Head of caudate nucleus (tissue), 42 donors: ENCODE measurements around the gene DPP10.
A peak's percentile ranks its signal among the peaks of the same experiment; 100 is the strongest.

Experiments used
- DNase-seq, 42 donors: peaks; one replicate each; pipeline versions ENCODE4 v3.0.0 to v3.0.0-alpha.2; 2020 to 2021; ENCODE audit warnings: mixed read lengths in 7 of 42
- intact Hi-C: fragments of 100-400 bp; cut with DNase I; formaldehyde crosslinking; loops from one replicate; pipeline ENCODE4 v1.15.0; 2022

Gene DPP10

DNA sequence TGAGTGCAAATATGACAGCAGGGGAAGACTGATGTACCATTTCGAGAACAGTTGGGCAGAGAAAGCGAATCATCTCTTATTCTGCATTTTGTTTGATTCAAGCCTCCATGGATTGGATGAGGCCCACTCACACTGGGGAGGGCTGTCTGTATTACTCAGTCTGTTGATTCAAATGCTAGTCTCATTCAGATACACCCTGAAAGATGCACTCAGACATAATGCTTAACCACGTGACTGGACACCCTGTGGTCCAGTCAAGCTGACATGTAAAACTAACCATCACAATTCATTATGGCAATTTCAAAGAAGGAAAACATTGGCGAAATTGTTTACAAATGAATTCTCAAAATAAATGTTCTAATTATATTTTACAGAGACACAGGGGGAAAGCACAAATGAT lies 1210.2 kb downstream of the DPP10 start:
- intact Hi-C loops, result no loop called here
- DNase-seq, result no peak

DNA sequence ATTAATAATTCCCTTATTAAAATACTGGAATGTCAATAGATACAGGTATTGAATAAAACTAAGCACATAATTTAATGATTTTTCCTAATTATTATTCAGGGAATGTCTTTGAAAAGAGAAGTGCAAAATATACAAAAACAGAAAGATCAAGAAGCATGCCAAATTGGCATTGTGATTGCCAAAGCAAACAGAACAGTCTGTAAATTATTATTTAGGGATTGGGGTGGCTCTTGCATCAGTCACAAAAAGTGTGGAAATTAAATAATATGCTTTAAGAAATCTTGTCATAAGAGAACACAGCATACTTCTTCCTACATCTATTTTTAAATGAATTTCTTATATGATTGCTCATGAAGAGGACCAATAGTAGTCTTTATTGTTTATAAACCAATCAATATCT lies 1211.9 kb downstream of the DPP10 start:
- intact Hi-C loops, result no loop called here
- no peak for DNase-seq

DNA sequence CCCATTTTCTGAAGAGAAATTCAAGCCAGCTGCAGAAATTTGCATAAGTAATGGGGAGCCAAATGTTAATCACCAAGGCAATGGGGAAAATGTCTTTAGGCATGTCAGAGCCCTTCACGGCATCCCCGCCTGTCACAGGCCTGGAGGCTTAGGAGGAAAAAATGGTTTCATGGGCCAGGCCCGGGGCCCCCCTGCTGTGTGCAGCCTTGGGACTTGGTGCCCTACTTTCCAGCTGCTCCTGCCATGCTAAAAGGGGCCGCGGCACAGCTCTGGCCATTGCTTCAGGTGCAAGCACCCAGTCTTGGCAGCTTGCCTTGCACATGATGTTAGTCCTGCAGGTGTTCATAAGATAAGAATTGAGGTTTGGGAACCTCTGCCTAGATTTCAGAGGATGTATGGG lies 1235.7 kb downstream of the DPP10 start:
- intact Hi-C loops, result no loop called here
- no peak for DNase-seq

DNA sequence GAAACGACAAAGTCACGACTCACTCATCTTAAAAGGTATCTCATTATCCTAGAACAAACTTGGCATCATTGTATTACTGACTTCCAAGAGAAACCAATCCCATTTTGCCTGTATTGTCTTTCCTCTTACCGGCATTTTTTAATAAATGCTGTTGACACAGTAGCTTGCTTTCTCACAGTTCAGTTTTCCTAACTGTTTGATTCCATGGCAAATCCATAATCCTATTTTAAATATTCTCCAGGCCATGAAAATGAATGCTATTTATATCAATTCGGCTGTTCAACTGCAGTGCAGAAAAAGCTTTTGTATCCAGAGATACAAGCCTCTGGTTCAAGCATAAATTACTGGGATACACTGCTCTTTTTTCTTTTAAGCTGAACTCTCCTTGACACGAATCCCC lies 1241.9 kb downstream of the DPP10 start:
- intact Hi-C loops, result no loop called here
- no peak for DNase-seq

DNA sequence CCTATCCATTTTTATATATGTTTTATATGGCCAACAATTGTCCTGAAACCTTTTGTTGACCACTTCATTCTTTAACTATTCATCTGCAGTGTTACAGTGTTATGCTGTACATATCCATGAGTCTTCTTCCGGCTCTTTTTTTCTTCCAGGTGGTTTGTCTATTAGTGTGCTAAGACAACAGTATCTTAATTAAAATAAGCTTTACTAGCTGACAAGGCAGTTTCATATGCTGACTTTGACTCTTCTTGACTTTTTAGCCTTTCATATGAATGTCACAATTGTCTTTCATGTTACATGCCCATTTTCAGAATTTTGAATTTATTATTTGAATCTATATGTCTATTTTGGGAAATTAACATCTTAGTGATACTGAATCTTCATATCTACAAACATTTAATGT lies 1249.0 kb downstream of the DPP10 start:
- intact Hi-C loops, result no loop called here
- no peak for DNase-seq

DNA sequence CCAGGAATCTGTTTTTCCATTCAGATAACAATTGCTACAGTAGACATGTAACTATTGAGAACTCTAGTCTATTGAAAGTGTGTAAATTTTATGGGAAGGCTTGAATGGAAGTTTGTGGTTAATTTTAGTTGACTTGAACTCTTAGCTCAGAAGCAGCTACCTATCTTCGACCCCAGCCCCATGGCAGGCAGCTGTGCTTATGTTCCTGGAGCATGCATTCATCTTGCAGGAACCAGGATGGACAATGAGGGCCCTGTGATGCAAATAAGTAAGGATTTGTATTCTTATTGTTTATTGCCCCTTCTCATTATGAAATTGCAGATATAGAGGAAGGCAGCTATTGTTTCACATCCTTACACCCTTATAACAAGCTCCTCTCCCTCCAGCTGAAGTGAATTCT lies 1252.2 kb downstream of the DPP10 start:
- intact Hi-C loops, result no loop called here
- no peak for DNase-seq

DNA sequence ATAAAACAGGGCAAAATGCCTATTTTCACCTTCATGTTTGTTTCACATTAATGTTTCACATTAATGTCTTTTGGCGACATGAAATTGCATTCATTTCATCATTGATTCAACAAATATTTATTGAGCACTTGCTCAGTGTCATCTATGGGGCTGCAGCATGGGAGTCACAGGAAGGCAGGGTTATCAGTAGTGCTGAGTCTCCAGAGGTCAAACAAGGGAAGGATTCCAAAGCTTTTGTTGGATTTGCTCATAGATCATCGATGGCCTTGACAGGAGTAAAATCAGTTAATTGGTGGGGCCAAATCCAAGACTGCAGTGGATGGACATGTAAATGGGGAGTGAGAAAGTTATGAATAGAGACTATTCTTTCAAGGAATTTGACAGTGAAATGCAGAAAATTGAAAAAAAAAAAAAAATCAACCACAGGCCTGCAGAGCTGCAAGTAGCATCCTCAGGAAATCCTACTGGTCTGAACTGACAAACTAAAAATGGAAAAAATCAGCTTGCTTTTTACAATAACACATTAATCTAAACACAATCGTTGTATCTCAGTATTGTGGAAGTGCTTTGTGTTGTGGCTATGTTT lies 1290.8 kb downstream of the DPP10 start:
- intact Hi-C loops, result no loop called here
- no peak for DNase-seq

DNA sequence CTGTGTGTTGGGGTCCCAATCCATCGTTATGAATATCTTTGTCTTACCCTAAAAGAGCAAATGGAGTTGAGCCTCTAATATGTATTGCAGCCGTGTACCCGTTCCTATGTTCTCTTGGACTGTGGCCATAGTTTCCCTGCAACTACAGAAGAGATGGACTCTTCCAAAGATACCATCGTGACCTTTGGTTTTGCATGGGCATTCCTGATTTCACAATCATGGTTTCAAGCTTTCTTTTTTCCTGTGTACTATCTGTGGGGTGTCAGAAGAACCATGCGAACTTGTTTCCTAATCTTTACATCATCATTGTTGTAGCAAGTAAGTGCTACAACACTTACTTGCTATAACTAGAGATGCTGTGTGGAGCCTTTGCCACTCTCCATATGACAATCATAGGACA lies 1295.7 kb downstream of the DPP10 start:
- intact Hi-C loops, result no loop called here
- no peak for DNase-seq

DNA sequence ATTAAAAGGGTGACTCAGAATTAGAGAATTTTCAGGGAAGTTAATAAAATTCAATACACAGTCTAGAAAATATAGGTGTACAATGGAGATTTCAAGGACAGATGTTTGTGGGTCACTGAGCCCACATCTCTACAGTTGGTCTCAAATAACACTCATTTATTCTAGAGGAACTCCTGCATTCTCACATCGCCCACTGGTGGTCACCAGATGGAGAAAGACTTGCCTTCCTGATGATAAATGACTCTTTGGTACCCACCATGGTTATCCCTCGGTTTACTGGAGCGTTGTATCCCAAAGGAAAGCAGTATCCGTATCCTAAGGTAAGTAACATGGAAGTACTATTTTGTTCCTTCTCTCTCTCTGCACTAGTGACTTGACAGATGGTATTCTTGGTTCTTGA lies 1297.1 kb downstream of the DPP10 start:
- no peak for DNase-seq
- intact Hi-C loops, result no loop called here

DNA sequence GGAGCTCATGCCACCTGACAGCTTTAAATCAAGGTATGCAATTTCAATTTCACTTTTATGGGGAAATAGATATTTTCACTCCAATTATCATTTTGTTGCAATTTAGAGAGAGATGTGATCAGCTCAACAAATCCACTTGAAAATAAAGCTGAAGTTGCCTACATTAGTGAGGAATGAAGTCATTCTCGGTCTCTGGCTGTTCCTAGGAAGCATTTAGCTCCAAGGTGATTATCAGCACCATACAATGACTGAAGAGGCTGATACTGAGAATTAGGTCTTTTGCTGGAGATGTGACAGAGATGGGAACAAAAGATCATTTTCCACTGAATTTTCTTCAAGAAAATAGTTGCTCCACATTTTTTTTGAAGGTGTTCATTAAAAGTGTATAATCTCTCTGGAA lies 1303.7 kb downstream of the DPP10 start:
- intact Hi-C loops, result no loop called here
- no peak for DNase-seq

DNA sequence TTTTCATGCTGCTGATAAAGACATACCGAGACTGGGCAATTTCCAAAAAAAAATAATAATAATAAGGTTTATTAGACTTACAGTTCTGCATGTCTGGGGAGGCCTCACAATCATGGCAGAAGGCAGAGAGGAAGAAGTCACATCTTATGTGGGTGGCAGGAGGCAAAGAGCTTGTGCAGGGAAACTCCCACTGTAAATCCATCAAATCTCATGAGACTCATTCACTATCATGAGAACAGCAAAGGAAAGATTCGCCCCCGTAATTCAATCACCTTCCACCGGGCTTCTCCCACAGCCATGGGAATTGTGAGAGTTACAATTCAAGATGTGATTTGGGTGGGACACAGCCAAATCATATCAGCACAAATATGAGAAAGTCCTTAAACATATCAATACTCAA lies 1314.8 kb downstream of the DPP10 start:
- intact Hi-C loops, result no loop called here
- DNase-seq, result peak in 22 of 42 donors; percentile 2 to 67 (median 17)

DNA sequence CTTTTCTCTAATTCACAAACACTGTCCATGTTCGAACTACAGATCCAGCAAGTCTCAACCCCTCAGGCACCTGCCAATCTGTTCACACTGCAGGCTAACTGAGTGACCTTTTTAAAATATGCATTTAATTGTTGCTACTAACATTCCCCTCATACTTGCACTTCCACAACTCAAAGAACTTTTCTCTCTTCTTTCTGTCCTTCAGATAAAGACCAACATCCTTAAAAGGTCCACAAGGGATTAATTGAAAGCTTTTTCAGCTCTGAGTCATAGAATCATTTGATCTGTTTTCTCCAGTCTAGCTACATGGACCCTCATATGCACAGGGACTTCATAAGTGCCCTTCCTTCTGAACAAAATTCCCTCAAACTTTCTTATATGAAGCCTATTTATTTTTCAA lies 1321.2 kb downstream of the DPP10 start:
- intact Hi-C loops, result no loop called here
- DNase-seq, result no peak

DNA sequence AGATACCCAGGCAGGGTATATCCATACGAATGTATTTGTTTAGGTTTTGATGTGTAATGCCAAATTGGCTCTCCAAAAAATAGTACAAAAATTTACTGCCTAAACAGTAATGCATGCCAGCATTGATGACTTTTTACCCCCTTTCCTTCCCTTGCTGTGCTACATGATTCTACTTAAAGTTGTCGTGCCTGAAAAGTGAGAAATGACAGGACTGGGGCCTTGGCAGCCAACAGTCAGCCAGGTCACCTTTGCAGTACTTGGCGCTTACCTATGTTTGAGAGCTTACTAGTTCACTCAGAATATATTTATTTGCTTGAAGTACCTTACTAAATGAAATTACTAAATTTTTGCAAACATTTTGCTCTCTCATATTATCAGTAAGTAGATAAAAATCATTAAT lies 1329.1 kb downstream of the DPP10 start:
- DNase-seq, result no peak
- intact Hi-C loops, result no loop called here

DNA sequence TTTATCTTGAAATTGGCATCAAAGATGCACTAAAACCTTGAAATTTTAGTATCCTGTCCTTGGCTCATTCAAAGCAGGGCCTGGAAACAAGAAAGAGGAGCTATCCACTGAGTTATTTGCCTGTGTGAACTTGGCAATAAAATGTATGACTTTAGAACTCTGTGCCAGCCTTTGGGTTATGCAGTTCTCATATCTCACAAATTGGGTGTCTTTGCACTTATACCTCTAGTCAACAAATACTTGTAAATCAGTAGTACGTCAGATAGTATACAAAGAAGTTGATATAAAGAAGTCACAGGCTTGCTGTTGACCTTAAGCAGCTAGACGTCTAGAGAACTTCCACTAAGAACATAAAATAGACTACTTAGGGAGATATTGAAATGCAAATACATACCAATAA lies 1331.9 kb downstream of the DPP10 start:
- intact Hi-C loops, result no loop called here
- no peak for DNase-seq

DNA sequence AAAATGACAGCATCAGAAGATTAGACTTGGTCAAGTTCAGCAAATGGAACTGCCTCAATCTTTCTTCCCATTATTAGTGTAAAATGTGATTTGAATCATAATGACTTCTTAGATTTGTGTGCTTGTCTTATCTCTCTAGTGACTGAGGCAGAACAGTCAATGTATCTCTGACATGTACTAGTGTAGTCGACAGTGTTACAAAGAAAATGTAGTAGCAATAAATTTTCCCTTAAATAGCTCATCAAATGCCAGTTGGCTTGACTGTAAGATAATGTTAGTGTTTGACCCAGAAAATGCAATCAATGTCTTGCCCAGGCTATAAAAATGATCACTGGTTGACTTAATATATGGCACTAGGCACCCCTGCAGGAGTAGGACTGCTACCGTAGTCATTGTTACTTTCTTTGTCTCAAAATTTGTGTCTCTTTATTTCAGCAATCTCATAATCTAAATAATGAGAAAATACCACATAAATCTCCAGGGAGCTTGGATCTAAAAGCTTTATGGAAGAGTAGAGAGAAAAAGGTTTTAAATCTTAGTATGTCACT lies 1336.7 kb downstream of the DPP10 start:
- intact Hi-C loops, result no loop called here
- no peak for DNase-seq

DNA sequence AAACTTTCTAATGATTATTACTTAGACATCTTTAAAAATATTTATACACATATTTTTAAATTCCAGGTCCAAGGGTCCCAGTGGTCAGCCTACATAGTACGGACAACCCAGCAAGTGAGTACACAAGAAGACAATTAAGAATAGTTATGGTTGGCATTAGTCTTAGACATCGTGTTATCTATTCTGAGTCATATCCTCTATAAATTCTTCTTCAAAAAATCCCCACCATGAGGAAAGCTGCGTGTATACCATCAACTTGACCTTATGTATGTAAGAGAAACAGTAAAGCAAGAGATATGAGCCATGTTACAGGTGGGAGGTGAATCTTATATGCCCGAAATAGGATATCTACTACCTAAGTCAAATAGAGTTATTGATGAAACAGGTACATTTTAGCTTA lies 1339.8 kb downstream of the DPP10 start:
- intact Hi-C loops, result no loop called here
- DNase-seq, result no peak

DNA sequence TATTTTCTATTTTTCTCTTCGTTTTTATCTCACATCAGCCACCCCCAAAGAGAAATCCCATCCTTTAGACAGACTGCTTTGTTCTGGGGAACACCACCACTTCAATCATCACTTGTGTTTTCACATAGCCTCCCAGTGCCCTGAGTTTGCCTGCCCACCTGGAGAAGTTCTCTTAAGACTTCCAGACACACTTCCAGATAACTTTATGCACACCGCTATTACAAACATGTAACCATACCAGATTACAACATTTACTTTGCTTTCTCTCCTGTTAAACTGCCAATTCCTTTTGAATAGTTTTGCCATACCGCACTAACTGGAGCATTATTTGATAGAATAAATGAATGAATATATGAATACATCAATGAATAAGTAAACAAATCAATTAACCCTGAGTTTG lies 1353.6 kb downstream of the DPP10 start:
- no peak for DNase-seq
- intact Hi-C loops, result no loop called here

DNA sequence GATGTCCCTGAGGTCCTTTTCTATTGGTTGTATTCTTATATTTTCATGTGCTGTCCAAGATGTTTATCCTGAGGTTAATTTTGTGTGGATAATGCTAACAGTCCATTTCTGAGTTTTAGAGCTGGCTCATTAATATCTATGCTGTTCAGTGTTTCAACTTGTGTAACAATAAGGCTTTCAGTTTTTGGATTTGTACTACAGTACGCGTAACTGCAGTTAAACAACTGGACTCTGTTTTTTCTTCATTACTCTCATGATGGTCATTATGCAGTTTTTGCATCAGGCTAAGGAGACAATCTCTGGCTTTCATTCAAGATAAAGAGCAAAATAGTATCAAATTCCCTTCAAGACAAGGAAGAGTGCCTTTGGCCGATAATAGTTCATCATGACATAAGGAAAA lies 1364.8 kb downstream of the DPP10 start:
- no peak for DNase-seq
- intact Hi-C loops, result no loop called here

DNA sequence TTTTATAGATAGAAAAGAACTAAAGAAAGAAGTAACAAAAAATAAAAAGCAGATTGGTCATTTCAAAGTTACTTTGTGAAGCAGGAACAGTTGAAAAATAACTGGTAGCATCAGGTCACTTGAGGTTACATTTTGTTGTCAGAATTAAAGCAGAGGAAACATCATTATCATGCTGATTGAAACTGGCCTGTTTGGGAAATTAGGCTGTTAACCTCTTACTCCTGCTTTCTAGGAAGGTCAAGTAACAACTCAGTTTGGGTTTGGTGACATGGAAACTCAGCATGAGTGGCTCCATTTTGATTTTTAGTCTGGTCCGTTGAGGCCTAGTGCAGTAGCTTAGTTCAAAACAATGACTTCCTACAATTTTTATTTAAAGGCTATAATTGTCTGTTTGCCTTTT lies 1383.5 kb downstream of the DPP10 start:
- DNase-seq, result no peak
- intact Hi-C loops, result no loop called here

DNA sequence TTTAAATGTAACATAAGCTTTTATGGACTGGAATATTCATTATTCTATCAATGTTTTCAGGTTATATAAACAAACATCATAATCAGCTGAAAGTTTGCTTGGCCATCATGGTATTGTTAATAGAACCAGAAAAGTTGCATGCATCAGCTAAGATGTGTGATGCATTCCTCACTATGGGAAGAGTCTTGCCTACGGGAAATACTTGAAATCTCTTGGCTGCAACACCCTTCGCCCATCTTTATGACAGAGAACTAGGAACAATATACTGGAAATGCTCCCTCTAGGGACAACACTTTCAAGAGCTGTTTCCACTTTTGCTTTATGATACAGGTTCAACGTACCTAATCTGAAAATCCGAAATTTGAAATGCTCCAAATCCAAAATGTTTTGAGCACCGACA lies 1390.8 kb downstream of the DPP10 start:
- intact Hi-C loops, result no loop called here
- DNase-seq, result no peak

DNA sequence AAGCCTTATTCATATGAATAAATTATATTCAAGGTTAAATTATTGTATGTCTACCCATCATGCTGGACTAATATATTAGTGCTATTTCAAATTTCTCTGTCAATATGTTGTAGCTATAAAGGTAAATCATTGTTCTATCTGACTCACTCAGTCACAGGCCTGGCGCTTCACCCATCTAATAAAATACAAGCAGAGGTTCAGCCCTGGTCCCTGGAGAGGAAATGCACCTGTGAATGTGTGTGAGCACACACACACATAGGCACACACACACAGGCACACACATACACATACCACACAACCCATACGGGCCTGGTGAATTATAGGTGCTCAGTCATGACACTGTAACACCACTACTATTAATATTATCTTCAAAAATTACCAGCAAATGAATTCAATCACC lies 1396.1 kb downstream of the DPP10 start:
- DNase-seq, result no peak
- intact Hi-C loops, result no loop called here

DNA sequence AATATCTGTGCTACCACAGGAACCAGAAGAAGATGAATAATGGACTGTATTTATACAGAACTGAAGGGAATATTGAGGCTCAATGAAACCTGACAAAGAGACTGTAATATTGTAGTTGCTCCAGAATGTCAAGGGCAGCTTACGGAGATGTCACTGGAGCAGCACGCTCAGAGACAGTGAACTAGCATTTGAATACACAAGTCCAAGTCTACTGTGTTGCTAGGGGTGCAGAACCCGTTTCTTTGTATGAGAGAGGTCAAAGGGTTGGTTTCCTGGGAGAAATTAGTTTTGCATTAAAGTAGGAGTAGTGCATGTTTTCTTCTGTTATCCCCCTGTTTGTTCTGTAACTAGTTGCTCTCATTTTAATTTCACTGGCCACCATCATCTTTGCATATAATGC lies 1399.9 kb downstream of the DPP10 start:
- DNase-seq, result no peak
- intact Hi-C loops, result no loop called here
